H1 (cell line): Measurements from ENCODE around the gene ITSN1.

Source experiments
- CHD2 ChIP-seq: IDR thresholded peaks from 2 replicates; pipeline ENCODE4 v1.6.1; 2012; ENCODE audit warnings: low read length, improper control_type of control experiment
- CREB1 ChIP-seq: IDR thresholded peaks from 2 replicates; pipeline ENCODE4 v1.6.1; 2012; ENCODE audit warnings: inconsistent platforms
- CTCF ChIP-seq, 3 experiments: IDR thresholded peaks; 1 replicate in 2 of 3; 2 replicates in 1 of 3; pipeline versions ENCODE4 v1.5.1 to v1.6.1; 2011; ENCODE audit warnings: low read length in 3 of 3, mild to moderate bottlenecking in 3 of 3, inconsistent platforms in 2 of 3, low read depth in 1 of 3, moderate library complexity in 1 of 3; ENCODE audit not compliant: insufficient read depth in 1 of 3; ENCODE audit errors: control extremely low read depth in 1 of 3
- EZH2 ChIP-seq: fragments of 200-600 bp; sonication (generic); IDR thresholded peaks from 2 replicates; pipeline ENCODE4 v1.7.1; 2012; ENCODE audit warnings: low read depth, mild to moderate bottlenecking, moderate library complexity, low read length, inconsistent platforms; ENCODE audit not compliant: severe bottlenecking
- MAX ChIP-seq: IDR thresholded peaks from 2 replicates; pipeline ENCODE4 v1.6.1; 2012; ENCODE audit warnings: inconsistent platforms
- POLR2AphosphoS5 ChIP-seq: IDR thresholded peaks from 2 replicates; pipeline ENCODE4 v1.6.1; 2011; ENCODE audit warnings: low read depth, low read length

DNA sequence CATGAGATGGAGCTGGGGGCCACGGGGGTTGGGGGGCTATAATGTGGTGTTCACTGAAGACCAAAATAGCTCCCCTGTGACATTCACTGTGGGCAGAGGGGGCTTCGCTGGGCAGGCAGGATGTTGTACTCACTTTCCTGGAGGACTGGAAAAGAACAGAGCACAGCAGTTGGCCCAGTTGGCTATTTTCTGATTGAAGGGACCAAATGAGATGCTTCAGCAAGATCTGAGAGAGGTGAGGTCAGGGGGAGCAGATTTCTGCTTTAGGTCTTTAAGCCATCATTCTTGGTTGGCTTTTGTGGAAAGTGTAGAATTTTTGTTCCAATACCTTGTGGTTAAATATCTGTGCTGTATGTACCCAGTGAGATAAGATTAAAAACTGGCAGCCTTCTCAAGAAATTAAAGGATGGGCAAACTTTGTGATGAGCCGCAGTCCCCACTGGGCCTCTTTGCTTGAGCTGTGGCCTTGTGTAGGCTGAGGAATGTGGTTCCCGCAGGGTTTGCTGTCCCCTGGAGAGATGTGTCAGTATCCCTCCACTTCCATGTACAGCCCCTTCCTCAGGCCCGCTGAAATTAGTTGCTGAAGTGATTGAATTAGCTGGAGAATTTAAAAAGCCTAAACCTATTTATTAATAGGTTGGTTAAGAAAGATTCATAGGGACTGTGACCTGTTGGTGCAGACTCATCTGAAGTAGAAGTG lies 192.7 kb downstream of the ITSN1 start:
- no peak for TF ChIP-seq POLR2AphosphoS5
- TF ChIP-seq EZH2: no peak
- no peak for TF ChIP-seq CTCF (IDR thresholded peaks at IDR 0.05; ENCODE audit: control extremely low read depth in 1 of 3, insufficient read depth in 1 of 3, low read depth in 1 of 3, low read length in 3 of 3)
- TF ChIP-seq CHD2: no peak
- TF ChIP-seq CREB1: no peak
- no peak for TF ChIP-seq MAX
